ENCODE measurements around the gene PTGER2.

The PTGER2 gene

DNA sequence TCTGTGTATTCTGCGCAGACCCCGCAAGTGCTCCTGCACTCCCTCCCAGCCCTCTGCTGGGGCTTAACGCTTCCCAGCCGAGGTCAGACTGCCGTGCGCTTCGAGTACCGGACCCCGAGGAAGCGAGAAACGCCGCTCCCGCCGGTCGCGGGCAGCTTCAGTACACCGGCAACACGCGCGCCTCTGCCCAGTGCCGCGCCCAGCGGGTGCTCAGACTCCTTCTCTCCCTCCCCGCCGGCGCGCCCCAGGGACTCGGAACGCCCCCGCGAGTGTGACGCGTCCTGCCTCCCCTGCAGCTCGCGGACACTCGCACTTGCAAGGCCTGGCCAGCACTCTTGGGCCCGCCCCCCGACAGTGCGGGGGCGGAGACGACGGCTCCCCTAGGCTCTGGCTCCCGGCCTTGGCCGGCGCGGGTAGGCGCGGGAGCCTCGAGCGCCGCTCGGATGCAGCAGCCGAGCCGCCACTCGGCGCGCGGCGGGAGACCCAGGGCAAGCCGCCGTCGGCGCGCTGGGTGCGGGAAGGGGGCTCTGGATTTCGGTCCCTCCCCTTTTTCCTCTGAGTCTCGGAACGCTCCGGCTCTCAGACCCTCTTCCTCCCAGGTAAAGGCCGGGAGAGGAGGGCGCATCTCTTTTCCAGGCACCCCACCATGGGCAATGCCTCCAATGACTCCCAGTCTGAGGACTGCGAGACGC is at the start of gene PTGER2:
Gene PTGER2 (plus strand): TSS at position 410 of the 692 bp plus-strand sequence. CDS start 237 bp downstream, at position 647.
- H3K27me3 ChIP-seq (ENCODE audit: control insufficient read depth in 1 of 2, insufficient read depth in 2 of 2, low read length in 2 of 2), result no peaks in the 10 kb centered on the region
- H3K4me1 ChIP-seq (ENCODE audit: control insufficient read depth, insufficient read depth, low read length), result peaks cover 24% of the 10 kb centered on the region
- H3K9ac ChIP-seq (ENCODE audit: low read length in 2 of 2), result peak within 1 kb of the TSS; percentile 84 to 89
- H3K36me3 ChIP-seq (ENCODE audit: control insufficient read depth in 2 of 2, insufficient read depth in 2 of 2, low read length in 2 of 2), result no peaks in the 10 kb centered on the region
- no peaks in the 10 kb centered on the region for H3K9me3 ChIP-seq (ENCODE audit: control insufficient read depth in 2 of 2, low read length in 2 of 2)
- H3K4me3 ChIP-seq (ENCODE audit: low read length in 2 of 2), result peak within 1 kb of the TSS; percentile 74 to 93
- peak within 1 kb of the TSS; percentile 90 for H3K27ac ChIP-seq (ENCODE audit: low read length)

DNA sequence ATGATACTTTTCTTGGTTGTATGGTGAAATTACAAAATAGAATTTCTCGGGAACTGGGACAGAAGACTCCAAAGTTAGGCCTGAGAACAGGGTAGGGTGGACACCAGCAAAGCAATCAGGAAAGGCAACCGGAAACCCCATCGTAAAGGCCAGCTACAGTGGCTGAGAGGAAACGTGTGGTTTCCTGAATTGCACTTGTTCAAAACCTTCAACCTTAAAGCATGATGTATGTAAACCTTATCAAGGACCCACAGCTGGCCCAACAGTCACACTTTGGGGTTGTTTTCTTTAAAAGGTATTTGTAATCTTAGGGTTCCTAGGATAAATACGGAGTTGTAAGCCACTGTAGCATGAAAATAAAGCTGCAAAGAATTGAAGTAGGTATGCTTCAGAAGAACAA is 48.9 kb upstream of the PTGER2 start:
- Histone ChIP-seq H3K27ac (ENCODE audit: low read length) (no peak overlapping the region), H3K4me1 (ENCODE audit: control insufficient read depth, insufficient read depth, low read length) (peaks cover 9% of the 10 kb centered on the region), H3K9me3 (ENCODE audit: control insufficient read depth in 2 of 2, low read length in 2 of 2) (no peaks in the 10 kb centered on the region), H3K27me3 (ENCODE audit: control insufficient read depth in 1 of 2, insufficient read depth in 2 of 2, low read length in 2 of 2) (peaks cover 10 to 20% of the 10 kb centered on the region in 2 donors), H3K9ac (ENCODE audit: low read length in 2 of 2) (no peak overlapping the region), H3K4me3 (ENCODE audit: low read length in 2 of 2) (no peak overlapping the region), H3K36me3 (ENCODE audit: control insufficient read depth in 2 of 2, insufficient read depth in 2 of 2, low read length in 2 of 2) (no peaks in the 10 kb centered on the region)

GRCh38 chr14:52266179-52266578 is 47.9 kb upstream of the PTGER2 start:
- H3K27ac ChIP-seq (ENCODE audit: low read length), result no peak overlapping the region
- peaks cover 9% of the 10 kb centered on the region for H3K4me1 ChIP-seq (ENCODE audit: control insufficient read depth, insufficient read depth, low read length)
- no peak overlapping the region for H3K9ac ChIP-seq (ENCODE audit: low read length in 2 of 2)

GRCh38 chr14:52266782-52267181 is 47.3 kb upstream of the PTGER2 start:
- H3K9me3 ChIP-seq (ENCODE audit: control insufficient read depth in 2 of 2, low read length in 2 of 2), result no peaks in the 10 kb centered on the region
- H3K27ac ChIP-seq (ENCODE audit: low read length), result peak overlapping the region; percentile 24
- peak overlapping the region in 1 of 2 donors; percentile 72 for H3K4me3 ChIP-seq (ENCODE audit: low read length in 2 of 2)
- H3K36me3 ChIP-seq (ENCODE audit: control insufficient read depth in 2 of 2, insufficient read depth in 2 of 2, low read length in 2 of 2), result no peaks in the 10 kb centered on the region
- H3K4me1 ChIP-seq (ENCODE audit: control insufficient read depth, insufficient read depth, low read length), result peaks cover 9% of the 10 kb centered on the region
- H3K9ac ChIP-seq (ENCODE audit: low read length in 2 of 2), result no peak overlapping the region
- H3K27me3 ChIP-seq (ENCODE audit: control insufficient read depth in 1 of 2, insufficient read depth in 2 of 2, low read length in 2 of 2), result peaks cover 10 to 20% of the 10 kb centered on the region in 2 donors

More at GRCh38 chr14:52266179-52266578, 47.9 kb upstream of the PTGER2 start:
- Histone ChIP-seq H3K36me3 (ENCODE audit: control insufficient read depth in 2 of 2, insufficient read depth in 2 of 2, low read length in 2 of 2) (no peaks in the 10 kb centered on the region), H3K27me3 (ENCODE audit: control insufficient read depth in 1 of 2, insufficient read depth in 2 of 2, low read length in 2 of 2) (peaks cover 10 to 20% of the 10 kb centered on the region in 2 donors), H3K9me3 (ENCODE audit: control insufficient read depth in 2 of 2, low read length in 2 of 2) (no peaks in the 10 kb centered on the region), H3K4me3 (ENCODE audit: low read length in 2 of 2) (no peak overlapping the region)

DNA sequence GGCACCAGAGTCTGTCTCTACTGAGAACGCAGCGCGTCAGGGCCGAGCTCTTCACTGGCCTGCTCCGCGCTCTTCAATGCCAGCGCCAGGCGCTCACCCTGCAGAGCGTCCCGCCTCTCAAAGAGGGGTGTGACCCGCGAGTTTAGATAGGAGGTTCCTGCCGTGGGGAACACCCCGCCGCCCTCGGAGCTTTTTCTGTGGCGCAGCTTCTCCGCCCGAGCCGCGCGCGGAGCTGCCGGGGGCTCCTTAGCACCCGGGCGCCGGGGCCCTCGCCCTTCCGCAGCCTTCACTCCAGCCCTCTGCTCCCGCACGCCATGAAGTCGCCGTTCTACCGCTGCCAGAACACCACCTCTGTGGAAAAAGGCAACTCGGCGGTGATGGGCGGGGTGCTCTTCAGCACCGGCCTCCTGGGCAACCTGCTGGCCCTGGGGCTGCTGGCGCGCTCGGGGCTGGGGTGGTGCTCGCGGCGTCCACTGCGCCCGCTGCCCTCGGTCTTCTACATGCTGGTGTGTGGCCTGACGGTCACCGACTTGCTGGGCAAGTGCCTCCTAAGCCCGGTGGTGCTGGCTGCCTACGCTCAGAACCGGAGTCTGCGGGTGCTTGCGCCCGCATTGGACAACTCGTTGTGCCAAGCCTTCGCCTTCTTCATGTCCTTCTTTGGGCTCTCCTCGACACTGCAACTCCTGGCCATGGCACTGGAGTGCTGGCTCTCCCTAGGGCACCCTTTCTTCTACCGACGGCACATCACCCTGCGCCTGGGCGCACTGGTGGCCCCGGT is 46.4 kb upstream of the PTGER2 start, which contains the start of gene PTGDR:
Gene PTGDR (plus strand): TSS at position 198 of the 778 bp plus-strand sequence. CDS start 117 bp downstream, at position 315.
- Histone ChIP-seq H3K9ac (ENCODE audit: low read length in 2 of 2) (no peak within 1 kb of the TSS), H3K36me3 (ENCODE audit: control insufficient read depth in 2 of 2, insufficient read depth in 2 of 2, low read length in 2 of 2) (no peaks in the 10 kb centered on the region), H3K4me3 (ENCODE audit: low read length in 2 of 2) (peak within 1 kb of the TSS; percentile 68 to 72), H3K9me3 (ENCODE audit: control insufficient read depth in 2 of 2, low read length in 2 of 2) (no peaks in the 10 kb centered on the region), H3K27me3 (ENCODE audit: control insufficient read depth in 1 of 2, insufficient read depth in 2 of 2, low read length in 2 of 2) (peaks cover 10 to 22% of the 10 kb centered on the region in 2 donors), H3K27ac (ENCODE audit: low read length) (peak within 1 kb of the TSS; percentile 24), H3K4me1 (ENCODE audit: control insufficient read depth, insufficient read depth, low read length) (peaks cover 9% of the 10 kb centered on the region)

- Histone ChIP-seq H3K9ac (ENCODE audit: low read length in 2 of 2) (no peak overlapping the region), H3K27ac (ENCODE audit: low read length) (no peak overlapping the region), H3K27me3 (ENCODE audit: control insufficient read depth in 1 of 2, insufficient read depth in 2 of 2, low read length in 2 of 2) (peaks cover 10 to 22% of the 10 kb centered on the region in 2 donors), H3K4me1 (ENCODE audit: control insufficient read depth, insufficient read depth, low read length) (peaks cover 9% of the 10 kb centered on the region), H3K9me3 (ENCODE audit: control insufficient read depth in 2 of 2, low read length in 2 of 2) (no peaks in the 10 kb centered on the region), H3K36me3 (ENCODE audit: control insufficient read depth in 2 of 2, insufficient read depth in 2 of 2, low read length in 2 of 2) (no peaks in the 10 kb centered on the region), H3K4me3 (ENCODE audit: low read length in 2 of 2) (peak overlapping the region; percentile 68 to 72)
Observed at GRCh38 chr14:52268279-52269061, 45.6 kb upstream of the PTGER2 start.

GRCh38 chr14:52269100-52269499 is 45.0 kb upstream of the PTGER2 start:
- Histone ChIP-seq H3K27me3 (ENCODE audit: control insufficient read depth in 1 of 2, insufficient read depth in 2 of 2, low read length in 2 of 2) (peaks cover 10 to 22% of the 10 kb centered on the region in 2 donors), H3K9ac (ENCODE audit: low read length in 2 of 2) (no peak overlapping the region), H3K9me3 (ENCODE audit: control insufficient read depth in 2 of 2, low read length in 2 of 2) (no peaks in the 10 kb centered on the region), H3K4me3 (ENCODE audit: low read length in 2 of 2) (peak overlapping the region; percentile 68 to 72), H3K4me1 (ENCODE audit: control insufficient read depth, insufficient read depth, low read length) (peaks cover 9% of the 10 kb centered on the region), H3K27ac (ENCODE audit: low read length) (no peak overlapping the region), H3K36me3 (ENCODE audit: control insufficient read depth in 2 of 2, insufficient read depth in 2 of 2, low read length in 2 of 2) (no peaks in the 10 kb centered on the region)

DNA sequence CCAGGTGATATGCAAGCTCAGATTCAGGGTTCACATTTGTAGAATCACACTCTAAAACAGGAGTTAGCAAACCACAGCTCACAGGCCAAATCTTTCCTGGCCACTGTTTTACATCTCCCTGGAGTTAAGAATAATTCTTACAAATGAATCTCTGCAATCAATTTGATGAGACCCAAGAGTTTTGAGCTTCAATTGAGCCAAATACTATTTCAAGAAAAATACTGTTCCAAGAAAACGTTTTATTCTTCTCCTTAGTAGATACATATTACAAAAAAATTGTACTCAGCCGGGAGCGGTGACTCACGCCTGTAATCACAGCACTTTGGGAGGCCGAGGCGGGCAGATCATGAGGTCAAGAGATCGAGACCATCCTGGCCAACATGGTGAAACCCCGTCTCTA is 44.1 kb upstream of the PTGER2 start:
- Histone ChIP-seq H3K27ac (ENCODE audit: low read length) (no peak overlapping the region), H3K27me3 (ENCODE audit: control insufficient read depth in 1 of 2, insufficient read depth in 2 of 2, low read length in 2 of 2) (peaks cover 10 to 22% of the 10 kb centered on the region in 2 donors), H3K36me3 (ENCODE audit: control insufficient read depth in 2 of 2, insufficient read depth in 2 of 2, low read length in 2 of 2) (no peaks in the 10 kb centered on the region), H3K9ac (ENCODE audit: low read length in 2 of 2) (no peak overlapping the region), H3K4me1 (ENCODE audit: control insufficient read depth, insufficient read depth, low read length) (peaks cover 9% of the 10 kb centered on the region), H3K4me3 (ENCODE audit: low read length in 2 of 2) (no peak overlapping the region), H3K9me3 (ENCODE audit: control insufficient read depth in 2 of 2, low read length in 2 of 2) (no peaks in the 10 kb centered on the region)

GRCh38 chr14:52271538-52271937 is 42.6 kb upstream of the PTGER2 start:
- Histone ChIP-seq H3K9ac (ENCODE audit: low read length in 2 of 2) (no peak overlapping the region), H3K36me3 (ENCODE audit: control insufficient read depth in 2 of 2, insufficient read depth in 2 of 2, low read length in 2 of 2) (no peaks in the 10 kb centered on the region), H3K4me3 (ENCODE audit: low read length in 2 of 2) (no peak overlapping the region), H3K9me3 (ENCODE audit: control insufficient read depth in 2 of 2, low read length in 2 of 2) (no peaks in the 10 kb centered on the region), H3K4me1 (ENCODE audit: control insufficient read depth, insufficient read depth, low read length) (peaks cover 9% of the 10 kb centered on the region), H3K27ac (ENCODE audit: low read length) (no peak overlapping the region), H3K27me3 (ENCODE audit: control insufficient read depth in 1 of 2, insufficient read depth in 2 of 2, low read length in 2 of 2) (peaks cover 10 to 22% of the 10 kb centered on the region in 2 donors)

DNA sequence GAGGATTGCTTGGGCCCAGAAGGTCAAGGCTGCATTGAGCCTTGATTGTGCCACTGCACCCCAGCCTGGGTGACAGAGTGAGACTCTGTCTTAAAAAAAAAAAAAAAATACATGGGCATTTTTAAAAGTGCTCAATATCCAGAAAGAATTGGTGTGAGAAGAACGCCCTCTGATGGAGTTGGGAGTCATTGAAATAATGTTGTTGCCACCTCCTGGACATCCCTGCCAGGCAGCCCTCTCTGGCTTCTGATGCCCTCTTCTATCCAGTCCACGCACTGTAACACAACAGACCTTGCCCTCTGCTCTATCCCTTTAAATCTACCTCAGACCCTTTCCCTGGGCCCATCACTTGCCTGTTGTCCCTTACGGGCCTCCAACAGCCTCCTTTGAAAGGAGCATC is 41.7 kb upstream of the PTGER2 start:
- Histone ChIP-seq H3K27me3 (ENCODE audit: control insufficient read depth in 1 of 2, insufficient read depth in 2 of 2, low read length in 2 of 2) (peaks cover 10 to 15% of the 10 kb centered on the region in 2 donors), H3K9ac (ENCODE audit: low read length in 2 of 2) (no peak overlapping the region), H3K4me3 (ENCODE audit: low read length in 2 of 2) (no peak overlapping the region), H3K9me3 (ENCODE audit: control insufficient read depth in 2 of 2, low read length in 2 of 2) (no peaks in the 10 kb centered on the region), H3K36me3 (ENCODE audit: control insufficient read depth in 2 of 2, insufficient read depth in 2 of 2, low read length in 2 of 2) (no peaks in the 10 kb centered on the region), H3K27ac (ENCODE audit: low read length) (no peak overlapping the region), H3K4me1 (ENCODE audit: control insufficient read depth, insufficient read depth, low read length) (peaks cover 9% of the 10 kb centered on the region)
